Measurements from ENCODE around the gene PTPN22.

DNA sequence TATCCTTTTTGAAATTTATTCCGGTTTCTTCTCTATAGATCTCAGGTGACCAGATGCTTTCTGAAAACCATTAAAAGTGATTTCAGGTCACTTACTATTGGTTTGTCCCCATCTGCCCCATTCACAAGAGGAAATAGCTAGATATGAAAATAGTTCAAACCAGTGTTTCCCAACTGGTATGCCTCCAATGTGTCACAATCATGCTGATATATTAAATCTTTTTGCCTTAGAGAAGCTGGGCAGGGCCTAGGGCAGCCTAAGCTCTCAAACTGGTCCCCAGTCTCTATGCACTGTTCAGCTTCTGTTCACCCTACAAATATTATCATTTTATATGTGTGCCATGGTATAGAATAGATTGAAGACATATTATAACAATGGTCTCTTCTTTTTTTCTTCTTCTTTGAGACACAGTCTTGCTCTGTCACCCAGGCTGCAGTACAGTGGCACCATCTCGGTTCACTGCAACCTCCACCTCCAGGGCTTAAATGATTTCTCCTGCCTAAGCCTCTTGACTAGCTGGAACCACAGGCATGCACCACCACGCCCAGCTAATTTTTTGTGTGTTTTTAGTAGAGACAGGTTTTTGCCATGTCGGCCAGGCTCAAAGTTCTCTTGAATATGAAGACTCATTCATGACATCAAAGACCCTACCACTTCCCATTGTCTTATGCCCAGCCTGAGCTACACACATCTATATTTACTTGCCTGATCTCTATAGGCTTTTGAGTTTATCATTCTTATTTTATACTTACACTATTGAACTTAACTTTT is 15.7 kb downstream of the PTPN22 start:
- TF ChIP-seq, protein P1, sequence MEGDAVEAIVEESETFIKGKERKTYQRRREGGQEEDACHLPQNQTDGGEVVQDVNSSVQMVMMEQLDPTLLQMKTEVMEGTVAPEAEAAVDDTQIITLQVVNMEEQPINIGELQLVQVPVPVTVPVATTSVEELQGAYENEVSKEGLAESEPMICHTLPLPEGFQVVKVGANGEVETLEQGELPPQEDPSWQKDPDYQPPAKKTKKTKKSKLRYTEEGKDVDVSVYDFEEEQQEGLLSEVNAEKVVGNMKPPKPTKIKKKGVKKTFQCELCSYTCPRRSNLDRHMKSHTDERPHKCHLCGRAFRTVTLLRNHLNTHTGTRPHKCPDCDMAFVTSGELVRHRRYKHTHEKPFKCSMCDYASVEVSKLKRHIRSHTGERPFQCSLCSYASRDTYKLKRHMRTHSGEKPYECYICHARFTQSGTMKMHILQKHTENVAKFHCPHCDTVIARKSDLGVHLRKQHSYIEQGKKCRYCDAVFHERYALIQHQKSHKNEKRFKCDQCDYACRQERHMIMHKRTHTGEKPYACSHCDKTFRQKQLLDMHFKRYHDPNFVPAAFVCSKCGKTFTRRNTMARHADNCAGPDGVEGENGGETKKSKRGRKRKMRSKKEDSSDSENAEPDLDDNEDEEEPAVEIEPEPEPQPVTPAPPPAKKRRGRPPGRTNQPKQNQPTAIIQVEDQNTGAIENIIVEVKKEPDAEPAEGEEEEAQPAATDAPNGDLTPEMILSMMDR (IDR thresholded peaks at IDR 0.05), result no peak
- no peak for TF ChIP-seq POLR2A (IDR thresholded peaks at IDR 0.05)

Measured in heart left ventricle (tissue), 13 donors.